ENCODE data around the gene PABPN1. TPM values are rescaled to one million over a fixed set of nuclear protein-coding genes. Genes with fewer than 3 reads are reported as not detected.
A peak's percentile ranks its signal among the peaks of the same experiment; 100 is the strongest.

Gene PABPN1
- total and polyA plus RNA-seq, 2 of the 13 experiments (the other 11 are each of a cell fraction or from before 2014, with no cell fraction given), result 233 to 524 TPM

DNA sequence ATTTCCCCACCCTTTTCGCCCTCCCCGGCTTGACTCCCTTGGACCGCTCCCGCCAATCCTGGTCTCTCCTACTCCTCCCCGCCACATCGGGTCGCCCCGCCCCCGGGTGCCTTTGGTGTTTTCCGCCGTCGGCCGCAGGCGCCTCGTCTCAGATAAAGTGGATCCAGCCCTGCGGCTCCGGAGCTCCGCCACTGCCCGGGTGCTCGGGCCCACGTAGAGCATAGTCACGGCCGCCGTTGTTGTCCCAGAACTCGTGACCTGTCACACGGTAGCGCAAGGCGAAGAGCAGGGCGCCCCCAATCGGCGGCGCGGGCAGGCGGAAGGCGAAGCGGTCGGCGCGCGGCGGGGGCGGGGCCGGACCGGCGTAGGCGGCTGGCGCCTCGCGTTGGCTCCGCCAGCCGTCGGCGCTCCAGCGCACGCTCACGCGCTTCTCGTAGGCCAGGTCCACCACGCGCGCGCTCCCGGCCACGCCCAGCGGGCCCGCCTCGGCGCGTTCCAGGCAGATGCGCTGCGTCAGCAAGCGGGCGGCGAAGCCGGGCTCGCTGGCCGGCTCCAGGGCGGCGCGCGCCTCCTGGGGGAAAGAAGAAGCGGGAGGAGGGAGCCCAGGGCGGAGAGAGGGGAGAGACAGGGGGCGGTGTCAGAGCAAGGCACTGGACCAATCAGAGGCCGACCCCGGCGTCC is 19.8 kb upstream of the PABPN1 start (continued):
- TF ChIP-seq, protein P1, sequence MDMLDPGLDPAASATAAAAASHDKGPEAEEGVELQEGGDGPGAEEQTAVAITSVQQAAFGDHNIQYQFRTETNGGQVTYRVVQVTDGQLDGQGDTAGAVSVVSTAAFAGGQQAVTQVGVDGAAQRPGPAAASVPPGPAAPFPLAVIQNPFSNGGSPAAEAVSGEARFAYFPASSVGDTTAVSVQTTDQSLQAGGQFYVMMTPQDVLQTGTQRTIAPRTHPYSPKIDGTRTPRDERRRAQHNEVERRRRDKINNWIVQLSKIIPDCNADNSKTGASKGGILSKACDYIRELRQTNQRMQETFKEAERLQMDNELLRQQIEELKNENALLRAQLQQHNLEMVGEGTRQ (IDR thresholded peaks at IDR 0.05; ENCODE audit: low read depth, low read length), result 0 out of 2 replicates have a peak, but pooled peaks have one; percentile 56
- TF ChIP-seq, protein P1 (CRISPR knock-in tag; IDR thresholded peaks at IDR 0.05; ENCODE audit: borderline replicate concordance), result no peak
- TF ChIP-seq CCAR2 (optimal IDR thresholded peaks at IDR 0.05; ENCODE audit: low read depth, low read length) (no peak), SRF (IDR thresholded peaks at IDR 0.05; ENCODE audit: low read depth, low read length) (no peak), RFXAP (CRISPR knock-in tag; IDR thresholded peaks at IDR 0.05; ENCODE audit: borderline replicate concordance) (peak; percentile 78; the same call in 1 of the 2 replicates), NR1H2 (CRISPR knock-in tag; IDR thresholded peaks at IDR 0.05; ENCODE audit: borderline replicate concordance, low read depth) (peak; percentile 71; the same call in 1 of the 2 replicates), ZNF878 (CRISPR knock-in tag; IDR thresholded peaks at IDR 0.05) (no peak), ZMYM4 (CRISPR knock-in tag; IDR thresholded peaks at IDR 0.05) (no peak), NR2F6 (IDR thresholded peaks at IDR 0.05) (no peak), NR2F6 (CRISPR knock-in tag; IDR thresholded peaks at IDR 0.05) (peak; percentile 76; the same call in 1 of the 2 replicates), ZSCAN29 (CRISPR knock-in tag; conservative IDR thresholded peaks at IDR 0.05) (no peak), MED1 (CRISPR knock-in tag; IDR thresholded peaks at IDR 0.05) (peak; percentile 81)
- TF ChIP-seq, protein P2, sequence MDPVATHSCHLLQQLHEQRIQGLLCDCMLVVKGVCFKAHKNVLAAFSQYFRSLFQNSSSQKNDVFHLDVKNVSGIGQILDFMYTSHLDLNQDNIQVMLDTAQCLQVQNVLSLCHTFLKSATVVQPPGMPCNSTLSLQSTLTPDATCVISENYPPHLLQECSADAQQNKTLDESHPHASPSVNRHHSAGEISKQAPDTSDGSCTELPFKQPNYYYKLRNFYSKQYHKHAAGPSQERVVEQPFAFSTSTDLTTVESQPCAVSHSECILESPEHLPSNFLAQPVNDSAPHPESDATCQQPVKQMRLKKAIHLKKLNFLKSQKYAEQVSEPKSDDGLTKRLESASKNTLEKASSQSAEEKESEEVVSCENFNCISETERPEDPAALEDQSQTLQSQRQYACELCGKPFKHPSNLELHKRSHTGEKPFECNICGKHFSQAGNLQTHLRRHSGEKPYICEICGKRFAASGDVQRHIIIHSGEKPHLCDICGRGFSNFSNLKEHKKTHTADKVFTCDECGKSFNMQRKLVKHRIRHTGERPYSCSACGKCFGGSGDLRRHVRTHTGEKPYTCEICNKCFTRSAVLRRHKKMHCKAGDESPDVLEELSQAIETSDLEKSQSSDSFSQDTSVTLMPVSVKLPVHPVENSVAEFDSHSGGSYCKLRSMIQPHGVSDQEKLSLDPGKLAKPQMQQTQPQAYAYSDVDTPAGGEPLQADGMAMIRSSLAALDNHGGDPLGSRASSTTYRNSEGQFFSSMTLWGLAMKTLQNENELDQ (CRISPR knock-in tag; IDR thresholded peaks at IDR 0.05; ENCODE audit: borderline replicate concordance), result peak; percentile 95
- TF ChIP-seq, protein P3, sequence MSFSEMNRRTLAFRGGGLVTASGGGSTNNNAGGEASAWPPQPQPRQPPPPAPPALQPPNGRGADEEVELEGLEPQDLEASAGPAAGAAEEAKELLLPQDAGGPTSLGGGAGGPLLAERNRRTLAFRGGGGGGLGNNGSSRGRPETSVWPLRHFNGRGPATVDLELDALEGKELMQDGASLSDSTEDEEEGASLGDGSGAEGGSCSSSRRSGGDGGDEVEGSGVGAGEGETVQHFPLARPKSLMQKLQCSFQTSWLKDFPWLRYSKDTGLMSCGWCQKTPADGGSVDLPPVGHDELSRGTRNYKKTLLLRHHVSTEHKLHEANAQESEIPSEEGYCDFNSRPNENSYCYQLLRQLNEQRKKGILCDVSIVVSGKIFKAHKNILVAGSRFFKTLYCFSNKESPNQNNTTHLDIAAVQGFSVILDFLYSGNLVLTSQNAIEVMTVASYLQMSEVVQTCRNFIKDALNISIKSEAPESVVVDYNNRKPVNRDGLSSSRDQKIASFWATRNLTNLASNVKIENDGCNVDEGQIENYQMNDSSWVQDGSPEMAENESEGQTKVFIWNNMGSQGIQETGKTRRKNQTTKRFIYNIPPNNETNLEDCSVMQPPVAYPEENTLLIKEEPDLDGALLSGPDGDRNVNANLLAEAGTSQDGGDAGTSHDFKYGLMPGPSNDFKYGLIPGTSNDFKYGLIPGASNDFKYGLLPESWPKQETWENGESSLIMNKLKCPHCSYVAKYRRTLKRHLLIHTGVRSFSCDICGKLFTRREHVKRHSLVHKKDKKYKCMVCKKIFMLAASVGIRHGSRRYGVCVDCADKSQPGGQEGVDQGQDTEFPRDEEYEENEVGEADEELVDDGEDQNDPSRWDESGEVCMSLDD (CRISPR knock-in tag; IDR thresholded peaks at IDR 0.05; ENCODE audit: borderline replicate concordance), result no peak
- TF ChIP-seq, protein P4, sequence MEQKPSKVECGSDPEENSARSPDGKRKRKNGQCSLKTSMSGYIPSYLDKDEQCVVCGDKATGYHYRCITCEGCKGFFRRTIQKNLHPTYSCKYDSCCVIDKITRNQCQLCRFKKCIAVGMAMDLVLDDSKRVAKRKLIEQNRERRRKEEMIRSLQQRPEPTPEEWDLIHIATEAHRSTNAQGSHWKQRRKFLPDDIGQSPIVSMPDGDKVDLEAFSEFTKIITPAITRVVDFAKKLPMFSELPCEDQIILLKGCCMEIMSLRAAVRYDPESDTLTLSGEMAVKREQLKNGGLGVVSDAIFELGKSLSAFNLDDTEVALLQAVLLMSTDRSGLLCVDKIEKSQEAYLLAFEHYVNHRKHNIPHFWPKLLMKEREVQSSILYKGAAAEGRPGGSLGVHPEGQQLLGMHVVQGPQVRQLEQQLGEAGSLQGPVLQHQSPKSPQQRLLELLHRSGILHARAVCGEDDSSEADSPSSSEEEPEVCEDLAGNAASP (CRISPR knock-in tag; IDR thresholded peaks at IDR 0.05; ENCODE audit: borderline replicate concordance), result peak; percentile 81
- TF ChIP-seq, protein P5, sequence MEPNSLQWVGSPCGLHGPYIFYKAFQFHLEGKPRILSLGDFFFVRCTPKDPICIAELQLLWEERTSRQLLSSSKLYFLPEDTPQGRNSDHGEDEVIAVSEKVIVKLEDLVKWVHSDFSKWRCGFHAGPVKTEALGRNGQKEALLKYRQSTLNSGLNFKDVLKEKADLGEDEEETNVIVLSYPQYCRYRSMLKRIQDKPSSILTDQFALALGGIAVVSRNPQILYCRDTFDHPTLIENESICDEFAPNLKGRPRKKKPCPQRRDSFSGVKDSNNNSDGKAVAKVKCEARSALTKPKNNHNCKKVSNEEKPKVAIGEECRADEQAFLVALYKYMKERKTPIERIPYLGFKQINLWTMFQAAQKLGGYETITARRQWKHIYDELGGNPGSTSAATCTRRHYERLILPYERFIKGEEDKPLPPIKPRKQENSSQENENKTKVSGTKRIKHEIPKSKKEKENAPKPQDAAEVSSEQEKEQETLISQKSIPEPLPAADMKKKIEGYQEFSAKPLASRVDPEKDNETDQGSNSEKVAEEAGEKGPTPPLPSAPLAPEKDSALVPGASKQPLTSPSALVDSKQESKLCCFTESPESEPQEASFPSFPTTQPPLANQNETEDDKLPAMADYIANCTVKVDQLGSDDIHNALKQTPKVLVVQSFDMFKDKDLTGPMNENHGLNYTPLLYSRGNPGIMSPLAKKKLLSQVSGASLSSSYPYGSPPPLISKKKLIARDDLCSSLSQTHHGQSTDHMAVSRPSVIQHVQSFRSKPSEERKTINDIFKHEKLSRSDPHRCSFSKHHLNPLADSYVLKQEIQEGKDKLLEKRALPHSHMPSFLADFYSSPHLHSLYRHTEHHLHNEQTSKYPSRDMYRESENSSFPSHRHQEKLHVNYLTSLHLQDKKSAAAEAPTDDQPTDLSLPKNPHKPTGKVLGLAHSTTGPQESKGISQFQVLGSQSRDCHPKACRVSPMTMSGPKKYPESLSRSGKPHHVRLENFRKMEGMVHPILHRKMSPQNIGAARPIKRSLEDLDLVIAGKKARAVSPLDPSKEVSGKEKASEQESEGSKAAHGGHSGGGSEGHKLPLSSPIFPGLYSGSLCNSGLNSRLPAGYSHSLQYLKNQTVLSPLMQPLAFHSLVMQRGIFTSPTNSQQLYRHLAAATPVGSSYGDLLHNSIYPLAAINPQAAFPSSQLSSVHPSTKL (CRISPR knock-in tag; IDR thresholded peaks at IDR 0.05), result peak; percentile 77
